ENCODE data around the gene ZNF512B.
"Not testable (repeated sequence)": the region's sequence is repeated elsewhere in the genome, so short reads cannot be mapped to it uniquely, and the experiment has no call there.

The ZNF512B gene

DNA sequence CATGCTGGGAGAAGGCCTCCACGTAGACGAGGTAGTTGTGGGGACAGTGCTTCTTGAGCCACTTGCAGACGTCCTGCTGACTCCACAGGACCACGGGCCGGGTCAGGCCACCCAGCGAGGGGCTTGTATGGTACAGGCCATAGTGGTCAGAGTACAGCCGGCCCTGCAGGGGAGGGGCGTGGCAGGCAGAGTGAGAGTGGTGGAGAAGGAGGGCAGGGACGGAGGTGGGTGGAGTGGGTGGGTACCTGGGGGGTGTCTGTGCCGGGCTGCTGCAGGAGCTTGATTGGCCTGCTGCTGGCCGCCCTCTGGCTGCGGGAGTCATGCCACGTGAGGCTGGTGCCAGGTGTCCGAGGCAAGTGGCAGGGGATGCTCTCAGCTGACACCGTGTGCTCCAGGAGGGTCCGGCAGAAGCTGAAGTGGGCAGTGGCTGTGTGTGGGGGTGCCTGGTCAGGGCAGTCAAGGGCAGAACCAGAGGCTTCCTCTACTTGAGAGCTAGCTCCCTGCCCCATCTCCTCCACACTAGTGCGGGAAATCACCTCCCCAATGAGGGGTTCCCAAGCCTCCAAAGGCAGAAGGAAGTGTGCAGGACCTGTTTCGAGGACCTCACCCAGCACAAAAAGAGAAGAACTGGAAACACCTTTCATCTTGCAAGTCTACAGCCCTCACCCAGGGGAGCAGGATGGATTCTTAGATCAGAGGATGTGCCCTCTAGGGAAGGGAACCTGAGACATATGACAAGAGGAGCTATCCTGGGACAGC, 7.4 kb upstream of the ZNF512B start:
- DNase-seq = peak; percentile 53

DNA sequence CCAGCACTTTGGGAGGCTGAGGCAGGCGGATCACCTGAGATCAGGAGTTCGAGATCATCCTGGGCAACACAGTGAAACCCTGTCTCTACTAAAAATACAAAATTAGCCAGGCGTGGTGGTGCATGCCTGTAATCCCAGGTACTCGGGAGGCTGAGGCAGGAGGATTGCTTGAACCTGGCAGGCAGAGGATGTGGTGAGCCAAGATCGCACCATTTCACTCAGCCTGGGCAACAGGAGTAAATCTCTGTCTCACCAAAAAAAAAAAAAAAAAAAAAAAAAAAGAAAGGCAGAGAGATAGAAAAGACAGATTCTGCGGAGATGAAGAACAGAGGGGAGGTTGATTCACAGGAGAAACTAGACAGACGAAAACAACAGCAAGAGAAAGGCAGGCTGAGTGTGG, 6.8 kb upstream of the ZNF512B start:
- not testable (repeated sequence) for DNase-seq

DNA sequence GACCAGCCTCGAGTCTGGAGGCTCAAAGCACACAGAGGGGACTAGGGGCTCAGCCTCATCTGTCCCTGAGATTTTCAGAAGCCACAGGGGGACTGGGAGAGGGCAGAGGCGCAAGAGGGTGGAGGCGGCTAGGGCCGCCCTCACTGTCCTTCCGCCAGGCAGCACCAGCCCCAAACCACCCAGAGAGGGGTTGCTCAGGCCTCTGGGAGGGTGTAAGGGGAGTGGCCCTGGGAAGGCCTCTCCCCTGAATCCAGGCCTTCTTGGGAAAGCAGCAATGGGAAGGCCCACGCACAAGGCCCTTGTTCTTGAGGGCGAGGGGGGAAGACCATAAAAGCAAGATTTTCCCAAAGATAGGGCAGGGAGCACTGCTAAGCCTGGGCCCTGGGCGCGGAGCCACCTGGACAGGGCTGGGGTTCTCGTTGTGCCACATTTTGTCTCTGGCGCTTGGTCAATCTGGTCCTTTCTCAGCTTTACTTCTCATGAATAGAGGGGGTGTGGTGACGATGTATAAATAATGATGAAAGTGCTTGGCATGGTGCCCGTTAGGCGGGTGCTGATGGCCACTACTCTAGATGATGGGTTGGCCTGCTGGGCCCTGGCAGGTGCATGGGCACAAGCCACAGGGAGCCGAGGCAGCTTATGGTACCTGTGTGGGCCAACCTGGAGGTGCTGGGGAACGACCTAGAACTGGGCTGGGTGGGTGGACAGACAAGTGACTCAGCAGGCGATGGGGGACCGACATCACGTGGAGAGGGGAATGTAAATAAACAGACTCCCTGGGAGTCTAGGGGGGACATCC, 4.9 kb upstream of the ZNF512B start:
- no peak for DNase-seq

DNA sequence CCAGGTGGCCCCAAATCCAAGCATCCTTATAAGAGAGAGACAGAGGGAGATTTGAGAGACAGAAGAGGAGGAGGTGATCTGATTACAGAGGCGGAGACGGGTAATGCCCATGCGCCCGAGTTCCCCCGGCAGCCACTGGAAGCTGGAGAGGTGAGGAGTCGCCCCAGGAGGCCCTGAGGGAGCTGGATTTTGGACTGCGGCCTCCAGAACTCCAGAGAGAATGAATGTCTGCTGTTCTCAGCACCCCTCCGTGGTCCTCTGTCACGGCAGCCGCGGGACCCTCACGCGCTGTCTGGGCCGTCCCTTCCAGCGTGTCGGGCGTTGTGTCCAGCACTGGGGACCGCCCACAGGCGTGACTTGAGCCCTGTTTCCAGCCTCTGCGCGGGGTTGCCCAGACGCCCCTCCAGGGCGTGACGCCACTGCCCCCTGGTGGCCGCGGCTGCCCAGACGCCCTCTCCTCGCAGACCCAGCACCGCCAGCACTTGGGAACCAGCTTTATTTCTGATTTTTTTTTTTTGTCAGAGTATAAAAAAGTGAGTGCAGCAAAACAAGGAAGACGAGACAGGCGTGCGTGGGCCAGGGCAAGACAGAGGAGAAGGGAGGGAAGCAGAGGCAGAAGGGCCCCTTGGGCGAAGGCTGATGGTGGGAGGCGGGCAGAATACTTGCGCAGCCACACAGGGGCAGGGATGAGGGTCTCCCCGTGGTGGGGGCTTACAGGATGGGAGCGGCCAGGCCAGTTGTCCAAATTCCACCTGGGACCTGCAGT, 4.1 kb upstream of the ZNF512B start:
- DNase-seq = peak; percentile 91

DNA sequence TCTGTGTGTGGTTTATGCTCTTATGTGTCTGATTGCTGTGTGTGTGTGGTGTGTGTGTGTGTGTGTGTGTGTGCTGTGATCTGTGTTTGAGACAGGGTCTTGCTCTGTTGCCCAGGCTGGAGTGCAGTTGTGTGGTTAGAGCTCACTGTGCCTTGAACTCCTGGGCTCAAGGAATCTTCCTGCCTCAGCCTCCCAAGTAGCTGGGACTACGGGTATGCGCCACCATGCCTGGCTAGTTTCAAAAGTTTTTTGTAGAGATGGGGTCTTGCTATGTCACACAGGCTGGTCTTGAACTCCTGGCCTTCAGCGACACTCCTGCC, 3.4 kb upstream of the ZNF512B start:
- DNase-seq = no peak

DNA sequence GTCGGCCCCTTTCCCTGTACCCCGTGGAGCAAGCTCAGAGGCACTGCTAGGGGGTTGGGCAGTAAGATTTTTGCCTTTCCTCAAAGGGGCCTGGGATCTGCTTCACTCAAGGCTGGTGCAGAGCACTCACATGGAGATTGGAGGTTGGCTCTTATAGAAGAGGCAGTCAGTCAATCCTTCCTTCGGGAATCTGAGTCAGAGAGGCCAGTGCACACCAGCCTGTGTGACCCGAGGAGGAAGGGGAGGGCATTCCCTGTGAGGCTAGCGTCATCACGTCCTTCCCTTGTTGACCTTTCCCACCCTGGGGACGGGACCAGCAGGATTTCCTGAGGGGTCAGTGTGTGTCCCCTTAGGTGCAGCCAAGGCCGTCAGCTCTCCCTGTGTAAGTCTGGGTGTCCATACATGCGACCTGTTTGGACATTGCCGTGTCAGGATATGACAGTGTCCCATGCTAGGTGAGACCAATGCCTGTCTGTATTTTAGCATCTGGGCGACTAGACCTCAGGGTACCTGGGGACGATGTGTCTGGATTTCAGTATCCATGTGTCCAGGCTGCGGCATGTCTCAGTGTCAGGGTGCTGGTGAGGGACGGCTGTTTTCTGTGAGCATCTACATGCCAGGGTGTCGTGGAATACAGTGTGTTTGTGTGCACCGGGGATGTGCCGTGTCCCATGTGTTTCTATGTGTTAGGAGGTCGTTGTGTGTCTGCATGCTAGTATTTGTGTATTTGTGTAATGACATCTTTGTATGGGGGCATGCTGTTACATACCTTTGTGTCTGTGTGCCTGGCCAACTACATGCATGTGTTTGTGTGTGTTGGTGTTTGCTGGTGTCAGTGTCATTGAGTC, 2.8 kb upstream of the ZNF512B start:
- DNase-seq = peak; percentile 58

DNA sequence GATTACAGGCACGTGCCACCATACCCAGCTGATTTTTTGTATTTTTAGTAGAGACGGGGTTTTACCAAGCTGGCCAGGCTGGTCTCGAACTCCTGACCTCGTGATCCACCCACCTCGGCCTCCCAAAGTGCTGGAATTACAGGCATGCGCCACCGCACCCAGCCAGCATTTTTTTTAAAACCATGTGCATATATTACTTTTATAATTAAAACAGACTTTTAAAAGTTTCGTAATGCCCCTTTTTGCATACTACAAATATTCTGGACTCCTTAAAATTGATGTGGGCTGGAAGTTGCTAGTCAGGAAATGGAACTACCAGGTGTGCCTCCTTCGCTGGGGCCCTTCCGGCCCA, 2.2 kb upstream of the ZNF512B start:
- DNase-seq = not testable (repeated sequence)

DNA sequence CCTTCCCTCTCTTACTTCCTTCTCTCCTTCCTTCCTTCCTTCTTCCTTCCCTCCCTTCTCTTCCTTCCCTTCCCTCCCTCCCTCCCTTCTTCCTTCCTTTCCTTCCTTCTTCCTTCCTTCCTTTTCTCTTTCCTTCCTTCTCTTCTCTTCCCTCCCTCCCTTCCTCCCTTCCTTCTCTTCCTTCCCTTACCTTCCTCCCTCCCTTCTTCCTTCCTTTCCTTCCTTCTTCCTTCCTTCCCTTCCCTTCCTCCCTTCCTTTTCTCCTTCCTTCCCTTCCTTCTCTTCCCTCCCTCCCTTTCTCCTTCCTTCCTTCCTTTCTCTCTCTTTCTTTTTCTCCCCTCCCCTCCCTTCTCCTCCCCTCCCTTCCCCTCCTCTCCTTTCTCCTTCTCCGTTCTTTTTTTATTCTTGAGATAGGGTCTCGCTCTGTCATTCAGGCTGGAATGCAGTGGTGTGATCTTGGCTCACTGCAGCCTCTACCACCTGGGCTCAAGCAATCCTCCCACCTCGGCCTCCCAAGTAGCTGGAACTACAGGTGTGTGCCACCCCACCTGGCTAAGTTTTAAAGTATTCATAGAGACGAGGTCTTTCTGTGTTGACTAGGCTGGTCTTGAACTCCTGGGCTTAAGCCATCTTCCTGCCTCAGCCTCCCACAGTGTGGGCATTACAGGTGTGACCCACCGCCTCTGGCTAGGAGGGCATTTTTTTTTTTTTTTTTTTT, 1.1 kb upstream of the ZNF512B start:
- no peak for DNase-seq

DNA sequence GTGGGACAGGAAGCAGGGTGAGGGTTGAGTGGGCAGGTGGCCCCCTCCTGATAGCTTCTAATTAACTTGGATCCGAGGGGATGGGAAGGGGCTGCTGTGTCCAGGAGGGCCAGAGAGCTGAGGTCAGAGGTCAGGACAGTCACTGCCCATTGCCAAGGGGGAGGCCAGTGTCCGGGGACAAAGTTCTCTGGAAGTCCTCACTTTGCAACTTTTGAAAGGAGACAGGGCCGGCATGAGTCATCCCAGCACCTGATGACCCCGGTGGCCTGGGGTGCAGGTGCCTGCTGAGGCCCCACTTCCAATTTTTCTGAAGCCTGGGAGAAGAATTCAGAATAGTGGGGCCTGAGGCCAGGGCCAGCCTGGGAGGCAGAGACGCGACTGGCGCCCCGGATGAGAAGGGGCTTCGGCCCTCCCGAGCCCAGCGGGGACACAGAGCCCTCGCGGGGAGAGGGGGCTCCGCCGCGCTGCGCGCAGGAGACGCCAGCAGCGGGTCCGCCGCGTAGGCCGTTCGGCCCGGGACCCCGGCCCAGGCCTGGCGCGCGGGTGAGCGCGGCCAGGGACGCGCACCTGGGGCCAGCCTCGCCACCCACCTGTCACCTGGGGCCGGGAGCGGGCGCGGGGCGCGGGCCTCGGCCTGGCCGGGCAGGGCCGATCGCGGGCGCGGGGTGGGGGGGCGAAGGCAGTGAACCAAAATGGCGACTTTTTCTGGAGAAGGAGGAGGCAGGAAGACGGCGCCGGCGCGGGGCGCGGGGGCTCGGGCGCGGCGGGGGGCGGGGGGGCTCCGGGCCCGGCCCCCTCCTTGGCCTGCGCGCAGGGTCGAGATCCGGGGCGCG, 586 bp downstream of the ZNF512B start:
- DNase-seq = peak; percentile 56

DNA sequence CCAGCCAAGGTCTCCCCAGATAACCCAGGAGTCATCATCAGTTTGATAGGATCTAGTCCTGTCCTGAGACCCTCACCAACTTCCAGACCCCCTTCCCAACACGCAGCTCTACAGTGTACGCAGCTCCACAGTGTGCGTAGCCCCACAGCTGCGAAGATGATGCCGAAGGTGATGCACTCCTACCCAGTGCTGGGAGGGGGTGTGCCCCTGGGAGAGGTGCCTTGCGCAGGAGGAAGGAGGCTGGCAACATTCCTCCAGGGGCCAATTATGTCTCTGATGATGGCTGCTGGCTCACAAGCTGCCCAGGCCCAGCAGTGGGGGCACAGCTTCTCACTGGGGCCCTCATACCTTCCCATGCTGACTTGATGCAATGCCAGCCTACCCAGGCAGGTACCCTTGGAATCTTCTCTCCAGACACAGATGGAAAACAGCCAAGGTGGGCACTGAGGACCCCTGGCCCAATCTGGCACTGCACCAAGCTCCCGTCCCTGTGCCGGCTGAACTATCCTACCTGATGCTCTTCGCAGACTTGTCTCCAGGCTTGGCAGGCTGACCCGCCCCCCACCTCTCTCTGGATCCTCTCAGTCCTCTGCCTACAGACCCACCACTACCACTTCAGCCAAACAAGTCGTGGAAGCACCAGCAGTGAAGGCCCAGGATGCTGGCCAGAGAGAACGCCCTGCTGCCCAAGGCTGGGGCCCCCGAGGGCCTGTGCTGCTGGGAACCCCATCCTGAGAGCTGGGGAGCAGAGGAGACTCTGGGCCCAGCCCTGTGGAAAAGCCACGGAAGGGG, 1.4 kb downstream of the ZNF512B start:
- DNase-seq = no peak

DNA sequence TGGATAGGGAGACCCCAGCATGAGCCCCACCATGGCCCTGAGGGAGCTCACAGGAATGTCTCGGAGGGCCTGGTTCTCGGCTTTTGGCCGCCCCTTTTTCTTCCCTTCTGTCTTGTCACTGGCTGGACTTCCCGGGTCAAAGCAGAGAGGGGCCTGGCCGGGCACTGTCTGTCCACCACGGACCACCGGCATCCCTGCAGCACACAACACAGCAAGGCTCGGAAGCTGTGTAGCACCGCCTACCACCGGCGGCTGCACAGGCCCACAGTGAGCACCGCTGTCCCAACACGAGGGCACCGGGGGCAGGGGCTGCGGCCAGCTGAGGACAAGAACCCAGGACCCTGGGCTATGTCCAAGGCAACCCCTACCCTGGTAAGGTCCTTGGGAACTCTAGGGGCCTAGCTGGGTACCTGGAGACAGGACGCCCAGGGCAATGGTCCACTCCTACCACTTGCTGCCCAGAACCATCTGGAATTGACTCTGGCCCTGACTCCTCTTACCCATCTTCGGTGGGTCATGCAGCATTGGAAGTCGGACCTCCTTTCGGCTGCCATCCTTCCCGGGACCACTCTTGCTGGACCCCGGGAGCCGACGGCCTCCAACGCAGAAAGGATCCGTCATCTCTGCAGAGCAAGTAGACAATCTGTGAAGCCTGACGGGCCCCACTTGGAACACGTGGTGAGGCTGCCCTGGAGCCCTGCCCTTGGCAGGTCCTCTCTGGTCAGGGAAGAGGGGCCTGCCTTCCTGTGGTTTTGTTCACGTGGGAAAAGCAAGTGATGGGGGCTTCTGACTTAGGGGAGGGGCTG, 2.2 kb downstream of the ZNF512B start:
- no peak for DNase-seq

DNA sequence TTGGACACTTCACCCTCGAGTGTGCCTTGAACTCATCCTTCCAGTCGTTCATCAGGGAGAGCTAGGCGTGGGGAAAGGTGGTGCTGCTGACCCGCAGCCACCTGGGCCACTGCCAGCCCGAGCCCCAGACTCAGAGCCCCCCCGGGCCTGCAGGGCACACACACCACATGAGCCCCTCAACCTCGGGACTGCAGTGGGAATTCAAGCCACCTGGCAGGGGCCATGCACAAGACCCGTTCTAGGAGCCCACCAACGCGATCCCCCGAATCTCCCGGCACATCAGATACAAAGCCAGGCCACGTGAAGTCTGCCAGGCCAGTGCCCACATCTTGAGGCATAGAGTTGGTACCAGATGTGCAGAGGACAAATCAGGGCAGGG, 2.8 kb downstream of the ZNF512B start:
- DNase-seq = no peak

DNA sequence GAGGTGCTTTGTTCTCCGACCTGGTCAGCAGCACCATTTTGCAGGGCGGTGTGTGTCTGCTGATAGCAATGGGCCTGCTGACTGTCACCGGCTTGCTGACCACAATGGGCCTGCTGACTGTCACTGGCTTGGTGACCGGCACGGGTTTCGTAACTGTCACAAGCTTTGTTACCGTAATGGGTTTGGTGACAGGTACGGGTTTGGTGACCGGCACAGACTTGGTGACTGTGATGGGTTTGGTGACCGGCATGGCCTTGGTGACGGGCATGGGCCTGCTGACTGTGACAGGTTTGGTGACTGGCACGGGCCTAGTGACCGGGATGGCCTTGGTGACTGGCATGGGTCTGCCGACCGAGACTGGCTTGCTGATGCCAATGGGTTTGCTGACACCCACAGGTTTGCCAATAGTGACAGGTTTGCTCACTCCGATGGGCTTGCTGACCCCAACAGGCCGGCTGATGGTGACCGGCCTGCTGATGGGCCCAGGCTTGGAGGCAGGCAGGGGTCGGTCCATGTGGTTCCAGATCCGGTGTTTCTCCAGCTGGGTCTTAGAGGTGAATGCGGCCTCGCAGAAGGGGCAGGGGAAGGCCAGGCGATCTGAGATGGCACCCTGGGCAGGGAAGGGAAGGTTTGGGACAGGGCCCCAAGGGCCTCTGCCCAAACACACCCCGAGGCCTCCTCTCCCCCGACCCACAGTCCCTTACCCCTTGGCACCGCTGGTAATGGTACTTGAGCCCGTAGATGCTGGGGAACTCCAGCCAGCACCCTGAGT, 3.4 kb downstream of the ZNF512B start:
- no peak for DNase-seq

DNA sequence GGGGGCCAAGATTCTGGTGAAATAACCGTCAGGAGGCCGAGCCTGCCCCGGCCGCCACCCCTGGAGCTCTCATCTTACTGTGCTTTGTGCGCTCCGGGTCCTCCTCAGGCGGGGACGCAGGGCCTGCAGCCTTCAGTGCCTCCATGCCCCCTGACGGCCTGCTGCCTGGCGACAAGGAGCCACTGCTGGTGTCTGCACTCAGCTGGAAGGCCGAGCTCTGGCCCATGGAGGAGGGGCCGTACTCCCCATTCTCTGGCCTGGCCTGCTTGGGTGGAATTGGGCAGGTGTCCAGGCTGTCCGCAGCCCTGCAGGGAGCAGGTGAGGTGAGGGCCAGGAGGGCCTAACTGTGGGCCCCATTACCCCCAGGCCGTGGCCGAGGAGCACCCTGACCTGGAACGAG, 5.3 kb downstream of the ZNF512B start:
- DNase-seq = no peak

DNA sequence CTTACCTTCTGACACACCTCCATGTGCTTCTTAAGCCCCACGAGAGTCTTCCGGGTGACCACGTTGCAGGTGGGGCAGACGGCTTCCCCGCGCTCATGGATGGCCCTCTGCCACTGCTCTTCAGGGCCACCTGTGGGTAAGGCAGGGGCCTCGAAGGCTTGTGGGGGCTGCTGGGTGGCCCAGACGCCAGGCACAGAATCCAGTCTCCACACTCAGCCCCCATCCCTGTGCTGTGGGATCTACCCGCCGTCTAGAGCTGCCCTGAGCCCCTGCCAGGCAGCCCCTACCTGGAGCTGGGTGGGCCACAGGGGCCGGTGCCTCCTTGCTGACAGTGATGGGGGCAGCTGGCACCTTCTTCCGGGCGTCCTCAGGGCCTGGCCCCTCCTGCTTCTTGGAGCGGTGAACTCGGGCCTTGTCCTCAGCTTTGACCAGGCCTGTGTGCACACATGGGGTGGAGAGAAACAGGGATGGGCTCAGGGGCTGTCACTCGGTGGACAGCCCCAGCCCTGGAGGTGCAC, 5.9 kb downstream of the ZNF512B start:
- DNase-seq = no peak

DNA sequence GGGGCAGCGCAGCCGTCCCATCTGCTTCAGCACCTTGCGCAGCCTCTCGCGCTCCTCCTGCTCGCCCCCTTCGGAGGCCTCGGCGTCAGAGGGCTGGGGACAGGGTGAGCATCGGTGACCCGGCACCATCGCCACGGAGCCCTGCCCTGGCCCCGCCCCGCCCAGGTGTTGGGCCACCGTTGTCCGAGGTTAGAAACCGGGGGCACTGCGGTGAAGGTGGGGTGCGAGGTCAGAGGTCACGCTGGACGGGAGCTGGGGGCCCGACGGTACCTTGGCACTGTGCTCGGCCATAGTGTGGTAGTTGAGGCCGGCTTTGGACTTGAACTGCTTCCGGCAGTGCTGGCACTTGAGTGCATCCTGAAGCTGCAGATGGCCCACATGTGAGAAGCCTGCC, 6.4 kb downstream of the ZNF512B start:
- no peak for DNase-seq

DNA sequence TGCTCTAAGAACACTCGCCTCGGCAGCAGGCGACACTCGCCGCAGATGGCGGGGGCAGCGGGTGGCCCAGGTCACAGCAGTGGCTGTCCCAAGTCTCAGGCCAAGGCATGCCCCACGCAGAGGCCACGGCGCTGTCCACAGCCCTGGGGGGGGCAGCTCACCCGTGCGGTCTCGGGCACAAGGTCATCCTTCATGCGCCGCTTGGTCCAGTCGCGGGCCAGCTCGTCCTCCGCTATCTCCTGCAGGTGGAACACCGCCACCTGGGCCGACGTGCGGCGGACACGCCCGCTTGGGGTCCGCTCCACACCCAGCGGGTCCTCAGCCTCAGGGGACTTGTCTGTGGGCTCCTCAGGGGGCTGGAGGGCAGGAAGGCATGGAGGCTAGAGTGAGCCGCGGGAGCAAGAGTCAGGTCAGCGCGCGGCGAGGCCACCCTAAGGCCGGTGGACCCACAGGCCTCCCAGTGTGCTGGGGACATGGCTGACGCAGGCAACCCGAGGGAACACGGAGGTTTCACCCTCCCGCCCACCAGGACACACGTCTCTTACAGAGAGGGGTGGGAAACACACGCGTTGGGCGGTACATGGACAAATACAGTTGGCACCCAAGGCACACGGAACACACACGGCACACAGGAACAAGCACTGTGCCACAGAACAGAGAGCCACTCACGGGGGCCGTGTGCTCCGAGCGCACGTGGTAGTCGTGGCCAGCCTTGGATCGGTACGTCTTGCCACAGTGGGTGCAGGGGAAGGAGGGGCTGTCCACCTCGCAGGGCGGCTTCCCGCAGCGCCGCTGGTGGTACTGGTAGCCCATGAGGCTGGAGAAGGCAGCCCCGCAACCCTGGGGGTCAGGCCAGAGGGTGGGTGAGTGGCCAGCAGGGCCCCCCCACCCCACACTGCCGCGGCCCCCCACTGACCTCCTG, 7.0 kb downstream of the ZNF512B start:
- DNase-seq = no peak

Measured in islet precursor cell (in vitro differentiated cells).